ENCODE data around the gene TMEM184B. TPM values are rescaled to one million over a fixed set of nuclear protein-coding genes. Genes with fewer than 3 reads are reported as not detected.
A peak's percentile ranks its signal among the peaks of the same experiment; 100 is the strongest.
"Not testable (repeated sequence)": the region's sequence is repeated elsewhere in the genome, so short reads cannot be mapped to it uniquely, and the experiment has no call there.

Gene TMEM184B
- total and polyA plus RNA-seq, 8 donors = 10.0 to 110 (median 34.0) TPM

DNA sequence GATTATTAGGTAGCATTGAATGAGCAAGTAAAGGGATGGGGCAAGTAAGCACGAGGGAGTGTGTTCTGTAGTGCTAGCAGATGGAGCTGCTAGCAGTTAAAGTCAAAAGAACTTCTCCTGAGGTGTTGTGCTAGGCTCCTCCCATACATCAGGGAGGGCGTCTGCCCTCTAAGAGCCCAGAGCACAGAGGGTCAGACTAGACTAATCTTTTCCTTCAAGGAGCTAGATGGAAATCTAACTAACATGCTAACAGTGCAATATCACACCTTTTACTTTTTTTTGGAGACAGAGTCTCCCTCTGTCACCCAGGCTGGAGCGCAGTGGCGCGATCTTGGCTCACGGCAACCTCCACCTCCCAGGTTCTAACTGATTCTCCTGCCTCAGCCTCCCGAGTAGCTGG lies 88.0 kb downstream of the TMEM184B start:
- no peak for TF ChIP-seq POLR2AphosphoS5 (IDR thresholded peaks at IDR 0.05)
- WGBS, 5 donors = 71 to 79% (median 73%) methylated on average over 7 of the region's 7 CpGs
- Histone ChIP-seq H3K27me3 (no peaks in the 10 kb centered on the region), H3K9me3 (no peaks in the 10 kb centered on the region), H3K27ac (no peak overlapping the region), H3K4me3 (no peak overlapping the region), H3K36me3 (no peaks in the 10 kb centered on the region), H3K4me1 (peaks cover 19 to 45% (median 37%) of the 10 kb centered on the region in 4 donors)
- no peak for DNase-seq
- intact Hi-C loops (cut with DNase I; ENCODE audit: low total_unique reads) = no loop called here

GRCh38 chr22:38181453-38182200 lies 91.2 kb downstream of the TMEM184B start, which contains the start of gene PLA2G6:
TSS of gene PLA2G6 (minus strand) at chr22:38181830. CDS start at chr22:38169426, 12,404 bp downstream.
- no peaks in the 10 kb centered on the region for H3K9me3 ChIP-seq
- peaks cover 17 to 54% (median 44%) of the 10 kb centered on the region in 4 donors for H3K4me1 ChIP-seq
- TF ChIP-seq POLR2AphosphoS5 (IDR thresholded peaks at IDR 0.05) = peak; percentile 48 to 89 (median 72)
- no peak for TF ChIP-seq CTCF (IDR thresholded peaks at IDR 0.05)
- WGBS, 5 donors = 0 to 1% (median 1%) methylated on average over 39 to 48 of the region's 48 CpGs
- intact Hi-C loops (cut with DNase I; ENCODE audit: low total_unique reads) = no loop called here
- no peaks in the 10 kb centered on the region for H3K27me3 ChIP-seq
- no peaks in the 10 kb centered on the region for H3K36me3 ChIP-seq
- H3K27ac ChIP-seq = peak within 1 kb of the TSS; percentile 91 to 95 (median 94)
- DNase-seq = peak; percentile 99 to 100
- H3K4me3 ChIP-seq = peak within 1 kb of the TSS; percentile 50 to 63 (median 58)

DNA sequence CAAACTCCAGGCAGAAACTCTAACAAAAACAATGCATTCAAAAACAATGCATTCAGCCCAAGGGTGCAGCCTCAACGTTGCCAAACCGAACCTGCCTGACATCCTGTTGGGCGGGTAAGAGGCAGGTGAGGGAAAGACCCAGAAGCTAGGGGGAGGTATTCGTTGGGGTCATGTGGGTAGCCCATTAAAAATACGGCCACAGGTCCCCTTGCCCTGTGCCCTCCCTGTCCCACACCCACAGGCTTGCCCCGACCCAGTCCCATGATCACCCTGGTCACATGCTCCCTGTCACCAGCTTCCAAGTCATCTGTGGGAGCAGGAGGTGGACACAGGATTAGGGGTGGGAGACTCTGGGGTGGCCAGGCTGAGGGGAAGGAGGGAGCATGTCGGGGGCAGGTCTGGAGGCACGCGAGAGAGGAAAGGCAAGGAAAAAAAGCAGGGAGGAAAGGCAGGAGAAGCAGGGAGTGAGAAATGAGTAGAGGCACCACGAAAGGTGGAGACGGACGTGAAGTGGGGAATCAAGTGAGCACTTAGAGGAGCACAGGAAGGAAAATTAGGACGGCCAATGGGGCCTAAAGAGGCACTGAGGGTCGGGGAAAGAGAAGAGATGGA lies 91.9 kb downstream of the TMEM184B start:
- Histone ChIP-seq H3K9me3 (no peaks in the 10 kb centered on the region), H3K27me3 (no peaks in the 10 kb centered on the region), H3K4me3 (peak overlapping the region; percentile 50 to 63 (median 58)), H3K27ac (peak overlapping the region; percentile 91 to 95 (median 94)), H3K36me3 (no peaks in the 10 kb centered on the region), H3K4me1 (peaks cover 17 to 57% (median 48%) of the 10 kb centered on the region in 4 donors)
- intact Hi-C loops (cut with DNase I; ENCODE audit: low total_unique reads) = no loop called here
- peak in 1 of 3 donors; percentile 38 for TF ChIP-seq POLR2AphosphoS5 (IDR thresholded peaks at IDR 0.05)
- TF ChIP-seq EP300 (IDR thresholded peaks at IDR 0.05) = no peak
- peak; percentile 59 to 71 for DNase-seq
- WGBS, 5 donors = 5 to 11% (median 6%) methylated on average over 14 of the region's 14 CpGs

GRCh38 chr22:38178605-38178937 lies 94.2 kb downstream of the TMEM184B start:
- H3K4me3 ChIP-seq; intact Hi-C loops (cut with DNase I; ENCODE audit: low total_unique reads); H3K9me3 ChIP-seq; DNase-seq; H3K36me3 ChIP-seq; H3K27me3 ChIP-seq: not testable (repeated sequence)
- Histone ChIP-seq H3K27ac (peak overlapping the region; percentile 42 to 95 (median 83)), H3K4me1 (peaks cover 17 to 72% (median 62%) of the 10 kb centered on the region in 4 donors)
- 92 to 99% (median 93%) methylated on average over 7 of the region's 7 CpGs for WGBS, 5 donors

- intact Hi-C loops (cut with DNase I; ENCODE audit: low total_unique reads) = no loop called here
- Histone ChIP-seq H3K4me1 (peaks cover 21 to 77% (median 67%) of the 10 kb centered on the region in 4 donors), H3K9me3 (no peaks in the 10 kb centered on the region), H3K4me3 (no peak overlapping the region), H3K36me3 (no peaks in the 10 kb centered on the region), H3K27me3 (no peaks in the 10 kb centered on the region), H3K27ac (peak overlapping the region; percentile 42 to 95 (median 83))
- WGBS, 5 donors = 45 to 55% (median 46%) methylated on average over 14 to 15 of the region's 15 CpGs
- TF ChIP-seq EP300 (IDR thresholded peaks at IDR 0.05) (no peak), POLR2AphosphoS5 (IDR thresholded peaks at IDR 0.05) (peak in 1 of 3 donors; percentile 62), CTCF (IDR thresholded peaks at IDR 0.05) (no peak), POLR2A (IDR thresholded peaks at IDR 0.05) (no peak)
- peak; percentile 45 to 61 for DNase-seq
These were observed 94.7 kb downstream of the TMEM184B start for GRCh38 chr22:38177926-38178604.

DNA sequence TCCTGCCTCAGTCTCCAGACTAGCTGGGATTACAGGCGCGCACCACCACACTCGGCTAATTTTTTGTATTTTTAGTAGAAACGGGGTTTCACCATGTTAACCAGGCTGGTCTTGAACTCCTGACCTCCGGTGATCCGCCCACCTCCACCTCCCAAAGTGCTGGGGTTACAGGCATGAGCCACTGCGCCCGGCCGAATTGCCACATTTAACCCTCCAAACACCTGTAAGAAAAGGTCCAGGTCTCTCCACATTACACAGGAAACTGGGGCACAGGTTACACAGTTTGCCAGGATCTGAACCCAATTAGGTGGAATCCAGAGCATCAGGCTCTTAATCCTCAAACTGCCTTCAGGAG lies 95.3 kb downstream of the TMEM184B start:
- H3K36me3 ChIP-seq; H3K4me3 ChIP-seq; H3K27me3 ChIP-seq; intact Hi-C loops (cut with DNase I; ENCODE audit: low total_unique reads); H3K9me3 ChIP-seq; DNase-seq: not testable (repeated sequence)
- peaks cover 26 to 82% (median 72%) of the 10 kb centered on the region in 4 donors for H3K4me1 ChIP-seq
- WGBS, 5 donors = 58 to 76% (median 69%) methylated on average over 9 of the region's 9 CpGs
- peak overlapping the region; percentile 42 to 95 (median 83) for H3K27ac ChIP-seq

All from stomach (tissue), 9 donors.